HEK293 (cell line): Measurements from ENCODE around the gene NDST3.

Experiments
- CTCF ChIA-PET: fragments of 350-600 bp; formaldehyde crosslinking; extraction: SDS; loops from one replicate; lab custom pipeline; 2021; ENCODE audit warnings: antibody characterized with exemption; lab: Yijun Ruan, JAX
- POLR2A ChIA-PET: fragments of 300-600 bp; formaldehyde crosslinking; extraction: SDS; loops from one replicate; lab custom pipeline; 2020; ENCODE audit warnings: antibody characterized with exemption, inconsistent platforms; lab: Yijun Ruan, JAX
- H3K27ac ChIP-seq: fragments of 200-500 bp; sonication (Bioruptor generic); 2 replicates; pipeline ENCODE4 v1.5.1; 2014; ENCODE audit warnings: low read depth, low read length, control low read depth, inconsistent platforms; ENCODE audit errors: extremely low read depth
- H3K36me3 ChIP-seq, 2 experiments: fragments of 200-500 bp in 1 of 2; sonication (Bioruptor generic) in 1 of 2; 1 replicate in 1 of 2; 2 replicates in 1 of 2; pipeline ENCODE4 v1.5.1; 2014 to 2017; ENCODE audit warnings: inconsistent platforms in 2 of 2, low read length in 2 of 2; ENCODE audit not compliant: control insufficient read depth in 2 of 2, insufficient read depth in 1 of 2
- H3K4me1 ChIP-seq: fragments of 200-500 bp; sonication (Bioruptor generic); 2 replicates; pipeline ENCODE4 v1.5.1; 2014; ENCODE audit warnings: mild to moderate bottlenecking, low read length, inconsistent platforms; ENCODE audit not compliant: control insufficient read depth, insufficient read depth
- H3K4me3 ChIP-seq: 2 replicates; pipeline ENCODE4 v1.5.1; 2011; ENCODE audit warnings: low read depth, mild to moderate bottlenecking, control low read depth, low read length, moderate library complexity
- H3K9me3 ChIP-seq: fragments of 200-500 bp; sonication (Bioruptor generic); 2 replicates; pipeline ENCODE4 v1.5.1; 2014; ENCODE audit warnings: low read depth, low read length, inconsistent platforms; ENCODE audit not compliant: control insufficient read depth, insufficient read depth
- BCL11B ChIP-seq: fragments of 450-650 bp; formaldehyde crosslinking; IDR thresholded peaks from 2 replicates; pipeline ENCODE4 v1.5.1; 2016; ENCODE audit warnings: low read depth, missing biosample characterization, missing genetic modification characterization
- GLIS2 ChIP-seq: fragments of 450-650 bp; formaldehyde crosslinking; IDR thresholded peaks from 2 replicates; pipeline ENCODE4 v1.5.1; 2016; ENCODE audit warnings: missing biosample characterization, missing genetic modification characterization
- SCRT1 ChIP-seq: fragments of 450-650 bp; formaldehyde crosslinking; IDR thresholded peaks from 2 replicates; pipeline ENCODE4 v1.5.1; 2016; ENCODE audit warnings: missing biosample characterization, missing genetic modification characterization, borderline replicate concordance
- ZFP37 ChIP-seq: fragments of 450-650 bp; formaldehyde crosslinking; IDR thresholded peaks from 2 replicates; pipeline ENCODE4 v1.5.1; 2016; ENCODE audit warnings: missing biosample characterization, missing genetic modification characterization
- ZFP69B ChIP-seq: fragments of 450-650 bp; formaldehyde crosslinking; IDR thresholded peaks from 2 replicates; pipeline ENCODE4 v1.5.1; 2016; ENCODE audit warnings: missing biosample characterization, missing genetic modification characterization
- ZIC2 ChIP-seq: fragments of 450-650 bp; formaldehyde crosslinking; IDR thresholded peaks from 2 replicates; pipeline ENCODE4 v1.5.1; 2016; ENCODE audit warnings: missing biosample characterization, missing genetic modification characterization
- ZNF132 ChIP-seq: fragments of 450-650 bp; formaldehyde crosslinking; IDR thresholded peaks from 2 replicates; pipeline ENCODE4 v1.5.1; 2017; ENCODE audit warnings: missing biosample characterization, missing genetic modification characterization, borderline replicate concordance
- ZNF16 ChIP-seq: fragments of 450-650 bp; formaldehyde crosslinking; IDR thresholded peaks from 2 replicates; pipeline ENCODE4 v1.5.1; 2016; ENCODE audit warnings: low read depth, missing biosample characterization, missing genetic modification characterization
- ZNF18 ChIP-seq: fragments of 450-650 bp; formaldehyde crosslinking; IDR thresholded peaks from 2 replicates; pipeline ENCODE4 v1.5.1; 2016; ENCODE audit warnings: missing biosample characterization, missing genetic modification characterization
- ZNF202 ChIP-seq: fragments of 450-650 bp; formaldehyde crosslinking; IDR thresholded peaks from 2 replicates; pipeline ENCODE4 v1.5.1; 2016; ENCODE audit warnings: missing biosample characterization, missing genetic modification characterization, borderline replicate concordance
- ZNF211 ChIP-seq: fragments of 450-650 bp; formaldehyde crosslinking; IDR thresholded peaks from 2 replicates; pipeline ENCODE4 v1.5.1; 2016; ENCODE audit warnings: low read depth, missing biosample characterization, missing genetic modification characterization
- ZNF266 ChIP-seq: fragments of 450-650 bp; formaldehyde crosslinking; IDR thresholded peaks from 2 replicates; pipeline ENCODE4 v1.5.1; 2016; ENCODE audit warnings: missing biosample characterization, missing genetic modification characterization, low read depth
- ZNF311 ChIP-seq: fragments of 450-650 bp; formaldehyde crosslinking; IDR thresholded peaks from 2 replicates; pipeline ENCODE4 v1.5.1; 2017; ENCODE audit warnings: missing biosample characterization, missing genetic modification characterization, borderline replicate concordance
- ZNF501 ChIP-seq: fragments of 450-650 bp; formaldehyde crosslinking; IDR thresholded peaks from 2 replicates; pipeline ENCODE4 v1.5.1; 2016; ENCODE audit warnings: missing biosample characterization, missing genetic modification characterization
- ZNF514 ChIP-seq: fragments of 450-650 bp; formaldehyde crosslinking; IDR thresholded peaks from 2 replicates; pipeline ENCODE4 v1.5.1; 2016; ENCODE audit warnings: missing biosample characterization, missing genetic modification characterization
- ZNF555 ChIP-seq: fragments of 450-650 bp; formaldehyde crosslinking; conservative IDR thresholded peaks from 2 replicates; pipeline ENCODE4 v1.5.1; 2017; ENCODE audit warnings: missing biosample characterization, mild to moderate bottlenecking, missing genetic modification characterization, inconsistent platforms
- ZNF624 ChIP-seq: fragments of 450-650 bp; formaldehyde crosslinking; IDR thresholded peaks from 2 replicates; pipeline ENCODE4 v1.5.1; 2017; ENCODE audit warnings: missing biosample characterization, missing genetic modification characterization
- ZNF629 ChIP-seq: fragments of 450-650 bp; formaldehyde crosslinking; IDR thresholded peaks from 2 replicates; pipeline ENCODE4 v1.5.1; 2017; ENCODE audit warnings: missing biosample characterization, missing genetic modification characterization
- ZNF660 ChIP-seq: fragments of 450-650 bp; IDR thresholded peaks from 2 replicates; pipeline ENCODE4 v1.5.1; 2018; ENCODE audit warnings: missing biosample characterization, mild to moderate bottlenecking, missing genetic modification characterization
- ZNF692 ChIP-seq: fragments of 450-650 bp; formaldehyde crosslinking; IDR thresholded peaks from 2 replicates; pipeline ENCODE4 v1.5.1; 2016; ENCODE audit warnings: missing biosample characterization, missing genetic modification characterization
- ZNF707 ChIP-seq: fragments of 450-650 bp; formaldehyde crosslinking; IDR thresholded peaks from 2 replicates; pipeline ENCODE4 v1.5.1; 2016; ENCODE audit warnings: missing biosample characterization, missing genetic modification characterization
- ZNF747 ChIP-seq: fragments of 450-650 bp; formaldehyde crosslinking; IDR thresholded peaks from 2 replicates; pipeline ENCODE4 v1.5.1; 2016; ENCODE audit warnings: missing biosample characterization, missing genetic modification characterization
- ZNF776 ChIP-seq: fragments of 450-650 bp; formaldehyde crosslinking; IDR thresholded peaks from 2 replicates; pipeline ENCODE4 v1.5.0; 2017; ENCODE audit warnings: missing biosample characterization, missing genetic modification characterization, borderline replicate concordance
- ZNF791 ChIP-seq: fragments of 450-650 bp; formaldehyde crosslinking; IDR thresholded peaks from 2 replicates; pipeline ENCODE4 v1.5.1; 2016; ENCODE audit warnings: missing biosample characterization, missing genetic modification characterization
- ZSCAN18 ChIP-seq: fragments of 450-650 bp; formaldehyde crosslinking; IDR thresholded peaks from 2 replicates; pipeline ENCODE4 v1.5.1; 2016; ENCODE audit warnings: missing biosample characterization, missing genetic modification characterization
- ZSCAN23 ChIP-seq: fragments of 450-650 bp; formaldehyde crosslinking; IDR thresholded peaks from 2 replicates; pipeline ENCODE4 v1.5.1; 2016; ENCODE audit warnings: missing biosample characterization, missing genetic modification characterization
- ZSCAN30 ChIP-seq: fragments of 450-650 bp; IDR thresholded peaks from 2 replicates; pipeline ENCODE4 v1.5.1; 2018; ENCODE audit warnings: missing biosample characterization, mild to moderate bottlenecking, missing genetic modification characterization, moderate library complexity
- TF ChIP-seq, protein P1 (sequence below): fragments of 450-650 bp; formaldehyde crosslinking; IDR thresholded peaks from 2 replicates; pipeline ENCODE4 v1.5.1; 2016; ENCODE audit warnings: missing biosample characterization, missing genetic modification characterization

The NDST3 gene

DNA sequence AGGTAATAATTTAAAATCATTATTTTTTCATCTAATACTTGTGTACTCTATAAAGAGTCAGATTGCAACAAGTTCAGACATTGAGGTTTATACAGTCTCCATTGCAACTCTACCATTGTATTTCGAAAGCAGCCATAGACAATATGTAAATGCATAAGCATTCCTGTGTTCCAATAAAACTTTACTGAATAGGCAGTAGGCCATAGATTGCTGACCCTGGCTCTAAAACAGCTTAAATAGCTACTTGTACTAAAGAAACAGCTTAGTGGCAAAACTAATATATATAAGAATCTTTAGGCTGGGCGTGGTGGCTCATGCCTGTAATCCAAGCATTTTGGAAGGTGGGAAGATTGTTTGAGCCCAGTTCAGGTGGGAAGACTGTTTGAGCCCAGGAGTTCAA lies 203.2 kb downstream of the NDST3 start (continued):
- TF ChIP-seq ZNF501 (tag by site-specific recombination) (no peak), ZNF311 (tag by site-specific recombination) (no peak), ZNF266 (no peak)
- TF ChIP-seq, all 188 proteins: peak for 0

DNA sequence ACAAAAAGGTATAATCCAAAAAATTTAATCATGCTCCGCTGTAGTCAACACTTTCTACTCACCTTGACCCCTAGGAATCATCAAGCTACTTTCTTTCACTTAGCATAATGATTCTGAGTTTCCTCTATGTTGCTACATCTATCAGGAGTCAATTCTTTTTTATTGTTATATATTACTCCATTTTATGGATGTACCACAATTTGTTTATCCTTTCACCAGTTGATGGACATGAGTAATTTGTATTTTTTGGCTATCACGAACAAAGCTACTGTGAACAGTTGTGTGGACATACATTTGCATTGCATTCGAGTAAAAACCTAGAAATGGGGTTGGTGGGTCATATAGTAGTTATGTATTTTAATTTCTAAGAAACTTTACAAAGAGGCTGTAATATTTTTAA lies 215.6 kb downstream of the NDST3 start:
- POLR2A ChIA-PET, result no interaction called here
- H3K4me1 ChIP-seq, result no peaks in the 10 kb centered on the region
- CTCF ChIA-PET, result no interaction called here
- no peaks in the 10 kb centered on the region for H3K36me3 ChIP-seq
- no peak for TF ChIP-seq GLIS2 (tag by site-specific recombination)
- H3K4me3 ChIP-seq, result no peak overlapping the region
- no peaks in the 10 kb centered on the region for H3K9me3 ChIP-seq
- no peak overlapping the region for H3K27ac ChIP-seq

GRCh38 chr4:118254368-118254767 lies 220.1 kb downstream of the NDST3 start:
- no peaks in the 10 kb centered on the region for H3K9me3 ChIP-seq
- H3K4me3 ChIP-seq, result no peak overlapping the region
- H3K36me3 ChIP-seq, result no peaks in the 10 kb centered on the region
- ChIA-PET CTCF (no interaction called here), POLR2A (no interaction called here)
- TF ChIP-seq ZSCAN23, result no peak
- TF ChIP-seq ZNF211 (tag by site-specific recombination), result no peak
- TF ChIP-seq ZSCAN18, result no peak
- no peak for TF ChIP-seq ZIC2
- no peak for TF ChIP-seq ZNF776 (tag by site-specific recombination)
- TF ChIP-seq SCRT1 (tag by site-specific recombination), result no peak
- TF ChIP-seq ZNF624, result no peak
- TF ChIP-seq ZNF660, result no peak
- TF ChIP-seq, protein P1, sequence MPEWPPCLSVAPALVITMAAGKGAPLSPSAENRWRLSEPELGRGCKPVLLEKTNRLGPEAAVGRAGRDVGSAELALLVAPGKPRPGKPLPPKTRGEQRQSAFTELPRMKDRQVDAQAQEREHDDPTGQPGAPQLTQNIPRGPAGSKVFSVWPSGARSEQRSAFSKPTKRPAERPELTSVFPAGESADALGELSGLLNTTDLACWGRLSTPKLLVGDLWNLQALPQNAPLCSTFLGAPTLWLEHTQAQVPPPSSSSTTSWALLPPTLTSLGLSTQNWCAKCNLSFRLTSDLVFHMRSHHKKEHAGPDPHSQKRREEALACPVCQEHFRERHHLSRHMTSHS (tag by site-specific recombination), result no peak
- no peak for TF ChIP-seq ZNF18 (tag by site-specific recombination)
- TF ChIP-seq BCL11B (tag by site-specific recombination), result no peak
- TF ChIP-seq ZNF747 (tag by site-specific recombination), result no peak
- TF ChIP-seq ZNF692, result no peak
- no peaks in the 10 kb centered on the region for H3K4me1 ChIP-seq
- no peak overlapping the region for H3K27ac ChIP-seq

DNA sequence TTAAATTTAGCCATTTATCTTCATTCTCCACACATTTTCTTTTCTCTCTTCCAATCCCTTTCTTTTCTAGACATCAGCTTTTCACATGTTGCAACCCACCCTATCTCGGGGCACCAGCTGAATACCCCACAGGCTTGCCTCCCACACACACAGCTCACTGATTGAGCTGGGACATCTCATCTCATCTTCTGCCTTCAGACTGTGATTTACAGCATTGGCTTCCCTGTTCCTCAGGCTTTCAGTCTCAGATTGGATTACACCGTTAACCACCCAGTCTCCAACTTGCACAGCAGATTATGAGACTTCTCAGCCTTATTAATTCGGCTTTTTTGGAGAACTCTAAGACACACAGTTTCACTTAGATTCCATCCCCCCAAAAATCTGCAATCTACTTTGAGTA lies 224.8 kb downstream of the NDST3 start:
- H3K4me1 ChIP-seq, result no peaks in the 10 kb centered on the region
- no peak overlapping the region for H3K4me3 ChIP-seq
- no peaks in the 10 kb centered on the region for H3K36me3 ChIP-seq
- H3K9me3 ChIP-seq, result no peaks in the 10 kb centered on the region
- ChIA-PET POLR2A (no interaction called here), CTCF (no interaction called here)
- H3K27ac ChIP-seq, result no peak overlapping the region
- TF ChIP-seq ZFP69B (no peak), ZNF707 (tag by site-specific recombination) (no peak), ZNF132 (tag by site-specific recombination) (no peak), ZNF555 (no peak), ZNF514 (no peak), ZNF791 (tag by site-specific recombination) (no peak), ZSCAN30 (tag by site-specific recombination) (no peak), ZFP37 (no peak), ZNF202 (no peak), ZNF16 (tag by site-specific recombination) (no peak), ZNF629 (no peak)
